Vagina (tissue), 2 donors: Measurements from ENCODE around the gene SORCS1. TPM values are rescaled to one million over a fixed set of nuclear protein-coding genes. Genes with fewer than 3 reads are reported as not detected.

Source experiments
- DNase-seq, 2 donors: peaks; one replicate each; pipeline ENCODE4 v3.0.0-alpha.2; 2017; ENCODE audit errors: extremely low spot score in 2 of 2
- H3K27ac ChIP-seq: fragments of 200-600 bp; sonication (generic); one replicate; pipeline ENCODE4 v1.5.1; 2019
- H3K27me3 ChIP-seq: fragments of 200-600 bp; sonication (generic); one replicate; pipeline ENCODE4 v1.5.1; 2019
- H3K36me3 ChIP-seq, 2 donors: fragments of 200-600 bp; sonication (generic); one replicate each; pipeline ENCODE4 v1.5.1; 2017 to 2019
- H3K4me1 ChIP-seq: fragments of 200-600 bp; sonication (generic); one replicate; pipeline ENCODE4 v1.5.1; 2019
- H3K4me3 ChIP-seq, 2 donors: fragments of 200-600 bp; sonication (generic); 1 replicate in 1 of 2; 2 replicates in 1 of 2; pipeline ENCODE4 v1.5.1; 2016 to 2019
- H3K9me3 ChIP-seq: fragments of 200-600 bp; sonication (generic); one replicate; pipeline ENCODE4 v1.5.1; 2019
- POLR2A ChIP-seq, 2 donors: fragments of 450-650 bp; IDR thresholded peaks; one replicate each; pipeline ENCODE4 v1.6.1; 2017; ENCODE audit warnings: antibody characterized with exemption in 2 of 2, mild to moderate bottlenecking in 2 of 2, moderate library complexity in 2 of 2
- POLR2AphosphoS5 ChIP-seq, 2 donors: sonication (generic); formaldehyde crosslinking; IDR thresholded peaks; one replicate each; pipeline ENCODE4 v1.9.0; 2017; ENCODE audit warnings: antibody characterized with exemption in 2 of 2, mild to moderate bottlenecking in 2 of 2, low read depth in 1 of 2; ENCODE audit not compliant: insufficient read depth in 1 of 2
- intact Hi-C: fragments of 100-400 bp; cut with DNase I; formaldehyde crosslinking; loops from one replicate; pipeline ENCODE4 v1.15.1; 2023
- total RNA-seq: library from RNA; depleted of rRNA; stranded (reverse); fragments of >200 nt; gene quantifications from one replicate; pipeline ENCODE4 v1.2.3, GENCODE V29; 2016
- TF ChIP-seq, protein P1 (sequence below), 3 experiments: fragments of 450-650 bp in 2 of 3; fragments of 200-600 bp in 1 of 3; sonication (generic) in 1 of 3; IDR thresholded peaks; one replicate each; pipeline ENCODE4 v1.5.1; 2017 to 2019; ENCODE audit warnings: antibody characterized with exemption in 3 of 3, mild to moderate bottlenecking in 2 of 3, moderate library complexity in 2 of 3

Gene SORCS1
- total RNA-seq, 1 donor from 2014 or later, result 5.9 TPM

GRCh38 chr10:106949680-106950478 lies 214.6 kb downstream of the SORCS1 start:
- no peak for TF ChIP-seq POLR2AphosphoS5 (IDR thresholded peaks at IDR 0.05; ENCODE audit: insufficient read depth in 1 of 2, low read depth in 1 of 2)
- TF ChIP-seq, protein P1, sequence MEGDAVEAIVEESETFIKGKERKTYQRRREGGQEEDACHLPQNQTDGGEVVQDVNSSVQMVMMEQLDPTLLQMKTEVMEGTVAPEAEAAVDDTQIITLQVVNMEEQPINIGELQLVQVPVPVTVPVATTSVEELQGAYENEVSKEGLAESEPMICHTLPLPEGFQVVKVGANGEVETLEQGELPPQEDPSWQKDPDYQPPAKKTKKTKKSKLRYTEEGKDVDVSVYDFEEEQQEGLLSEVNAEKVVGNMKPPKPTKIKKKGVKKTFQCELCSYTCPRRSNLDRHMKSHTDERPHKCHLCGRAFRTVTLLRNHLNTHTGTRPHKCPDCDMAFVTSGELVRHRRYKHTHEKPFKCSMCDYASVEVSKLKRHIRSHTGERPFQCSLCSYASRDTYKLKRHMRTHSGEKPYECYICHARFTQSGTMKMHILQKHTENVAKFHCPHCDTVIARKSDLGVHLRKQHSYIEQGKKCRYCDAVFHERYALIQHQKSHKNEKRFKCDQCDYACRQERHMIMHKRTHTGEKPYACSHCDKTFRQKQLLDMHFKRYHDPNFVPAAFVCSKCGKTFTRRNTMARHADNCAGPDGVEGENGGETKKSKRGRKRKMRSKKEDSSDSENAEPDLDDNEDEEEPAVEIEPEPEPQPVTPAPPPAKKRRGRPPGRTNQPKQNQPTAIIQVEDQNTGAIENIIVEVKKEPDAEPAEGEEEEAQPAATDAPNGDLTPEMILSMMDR (IDR thresholded peaks at IDR 0.05), result no peak
- no peak for TF ChIP-seq POLR2A (IDR thresholded peaks at IDR 0.05)
- H3K9me3 ChIP-seq, result no peaks in the 10 kb centered on the region
- no peak for DNase-seq
- H3K4me1 ChIP-seq, result no peaks in the 10 kb centered on the region
- H3K4me3 ChIP-seq, result no peak overlapping the region
- no peaks in the 10 kb centered on the region for H3K27me3 ChIP-seq
- H3K36me3 ChIP-seq, result no peaks in the 10 kb centered on the region
- intact Hi-C loops, result no loop called here
- no peak overlapping the region for H3K27ac ChIP-seq

GRCh38 chr10:106947643-106948042 lies 216.9 kb downstream of the SORCS1 start:
- no peak overlapping the region for H3K4me3 ChIP-seq
- no peaks in the 10 kb centered on the region for H3K9me3 ChIP-seq
- intact Hi-C loops, result no loop called here
- DNase-seq, result no peak
- H3K4me1 ChIP-seq, result no peaks in the 10 kb centered on the region
- TF ChIP-seq POLR2AphosphoS5 (IDR thresholded peaks at IDR 0.05; ENCODE audit: insufficient read depth in 1 of 2, low read depth in 1 of 2), result no peak
- TF ChIP-seq POLR2A (IDR thresholded peaks at IDR 0.05), result no peak
- TF ChIP-seq, protein P1 (IDR thresholded peaks at IDR 0.05), result no peak
- H3K27me3 ChIP-seq, result no peaks in the 10 kb centered on the region
- no peak overlapping the region for H3K27ac ChIP-seq
- H3K36me3 ChIP-seq, result no peaks in the 10 kb centered on the region

GRCh38 chr10:106942035-106942662 lies 222.4 kb downstream of the SORCS1 start:
- no peaks in the 10 kb centered on the region for H3K27me3 ChIP-seq
- TF ChIP-seq POLR2A (IDR thresholded peaks at IDR 0.05), result no peak
- TF ChIP-seq POLR2AphosphoS5 (IDR thresholded peaks at IDR 0.05; ENCODE audit: insufficient read depth in 1 of 2, low read depth in 1 of 2), result no peak
- TF ChIP-seq, protein P1 (IDR thresholded peaks at IDR 0.05), result no peak
- H3K9me3 ChIP-seq, result no peaks in the 10 kb centered on the region
- H3K4me1 ChIP-seq, result no peaks in the 10 kb centered on the region
- no peaks in the 10 kb centered on the region for H3K36me3 ChIP-seq
- no peak overlapping the region for H3K4me3 ChIP-seq
- H3K27ac ChIP-seq, result no peak overlapping the region
- intact Hi-C loops, result no loop called here
- no peak for DNase-seq

DNA sequence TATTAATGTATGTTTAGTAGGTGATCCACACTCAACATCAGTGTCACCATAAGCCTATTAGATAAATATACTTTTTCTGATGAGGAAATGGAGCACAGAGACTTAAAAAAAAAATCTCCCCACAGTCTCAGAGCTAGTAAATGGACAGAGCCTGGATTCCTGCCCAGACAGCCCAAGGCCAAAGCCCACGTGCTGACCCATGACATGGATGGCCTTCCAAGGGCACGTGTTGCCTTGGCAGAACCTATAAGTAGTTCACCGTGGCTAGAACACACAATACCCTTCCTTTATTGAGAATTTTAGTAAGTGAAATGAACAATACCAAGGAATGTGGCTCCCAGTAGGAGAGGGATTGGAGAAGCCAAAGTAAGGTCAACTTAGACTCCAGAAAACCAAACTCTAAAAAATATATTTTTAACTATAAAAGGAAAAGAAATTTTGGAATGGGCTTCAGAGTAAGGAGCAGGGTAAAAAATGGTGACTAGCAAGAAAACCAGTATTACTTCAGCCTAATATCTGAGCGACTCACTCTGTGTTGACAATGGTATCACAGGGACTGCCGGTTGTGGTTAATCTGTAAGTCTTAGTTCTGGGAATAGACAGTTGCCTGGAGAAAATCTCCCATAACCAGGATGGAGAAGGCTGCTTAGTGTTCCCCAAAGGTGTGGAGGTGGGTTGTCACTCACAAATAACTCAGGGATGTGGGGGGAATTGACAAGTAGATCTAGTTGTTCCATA lies 223.0 kb downstream of the SORCS1 start:
- no peak for DNase-seq
- Histone ChIP-seq H3K9me3 (no peaks in the 10 kb centered on the region), H3K4me3 (no peak overlapping the region), H3K27ac (no peak overlapping the region), H3K27me3 (no peaks in the 10 kb centered on the region), H3K36me3 (no peaks in the 10 kb centered on the region), H3K4me1 (no peaks in the 10 kb centered on the region)
- TF ChIP-seq POLR2AphosphoS5 (IDR thresholded peaks at IDR 0.05; ENCODE audit: insufficient read depth in 1 of 2, low read depth in 1 of 2) (no peak), POLR2A (IDR thresholded peaks at IDR 0.05) (no peak)
- TF ChIP-seq, protein P1 (IDR thresholded peaks at IDR 0.05), result no peak
- intact Hi-C loops, result no loop called here
